NCI-H146 treated with DMSO at 0.1 percent for 48 hours (cell line): ENCODE results near the gene LRRC8A.
"Not testable (repeated sequence)": the region's sequence is repeated elsewhere in the genome, so short reads cannot be mapped to it uniquely, and the experiment has no call there.

ENCODE experiments used
- DNase-seq: peaks from one replicate; lab custom pipeline; 2025; ENCODE audit not compliant: unreplicated experiment; lab: John Stamatoyannopoulos, UW

LRRC8A gene

DNA sequence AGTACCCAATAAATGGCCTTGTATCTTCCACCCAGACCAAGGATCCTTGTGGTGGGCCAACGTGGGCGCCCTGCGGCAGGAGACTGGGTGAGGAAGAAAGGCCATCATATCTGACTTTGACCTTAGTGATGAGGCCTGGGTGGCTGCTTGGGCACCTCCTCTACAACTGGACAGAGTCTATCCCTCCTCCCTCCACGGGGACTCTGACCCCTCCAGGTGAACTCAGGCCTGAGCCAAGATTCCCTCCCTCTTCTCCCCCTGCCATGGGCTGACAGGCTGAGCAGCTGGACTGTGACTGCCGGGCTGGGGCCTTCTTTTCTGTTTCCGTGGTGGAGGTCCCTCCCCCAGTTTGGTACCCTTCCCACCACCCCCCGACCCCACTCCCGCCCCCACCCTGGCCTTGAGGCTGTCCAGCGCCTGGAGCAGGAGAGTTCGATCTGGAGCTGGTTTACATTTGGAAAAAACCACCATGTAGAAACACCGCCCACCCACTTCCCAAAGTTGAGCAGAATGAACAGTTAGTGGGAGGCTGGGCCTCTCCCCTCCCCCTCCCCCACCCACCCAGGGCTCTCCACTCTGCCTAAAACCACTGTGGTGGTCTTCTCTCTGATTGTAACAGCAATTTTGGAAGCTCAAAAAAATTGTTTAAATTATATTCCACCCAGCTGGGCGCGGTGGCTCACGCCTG is 37.6 kb downstream of the LRRC8A start:
- DNase-seq: no peak

DNA sequence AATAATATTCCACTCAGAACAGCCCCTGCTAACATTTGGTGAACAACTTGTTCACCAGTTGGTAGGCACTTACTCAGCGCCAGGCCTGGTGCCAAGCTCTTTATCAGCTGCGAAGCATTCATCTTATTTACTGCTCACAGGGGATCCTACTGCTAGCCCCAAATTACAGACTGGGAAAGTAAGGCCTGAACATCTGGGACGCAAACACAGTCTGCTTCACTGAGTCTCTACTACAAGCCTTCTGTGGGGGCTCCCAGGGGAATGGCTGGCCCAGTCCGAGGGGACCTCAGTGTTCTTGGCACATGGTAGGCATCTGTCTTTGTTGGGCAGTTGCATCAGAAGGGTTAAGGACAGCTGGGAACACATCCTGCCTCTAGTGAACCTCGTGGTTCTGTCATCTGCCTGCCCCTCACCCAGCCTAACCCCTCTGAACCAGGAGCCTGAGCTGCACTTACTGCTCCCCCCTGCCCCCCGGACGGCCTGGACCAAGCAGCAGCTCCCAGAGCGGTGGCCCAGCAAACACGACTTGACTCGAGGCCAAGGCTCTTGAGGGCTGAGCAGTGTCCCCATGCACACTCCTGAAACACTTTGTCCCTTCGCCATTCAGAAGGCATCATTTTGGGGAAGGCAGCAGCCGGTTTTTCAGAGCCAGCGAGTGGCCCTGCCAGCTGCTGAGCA is 38.6 kb downstream of the LRRC8A start, which contains the start of gene PHYHD1:
Gene PHYHD1, plus strand, starts transcription at position 602 of the 678 bp plus-strand sequence. CDS start 1,342 bp downstream, outside the sequence.
- DNase-seq: no peak

- DNase-seq: no peak
Measured at GRCh38 chr9:128921881-128922763, 40.2 kb downstream of the LRRC8A start.

DNA sequence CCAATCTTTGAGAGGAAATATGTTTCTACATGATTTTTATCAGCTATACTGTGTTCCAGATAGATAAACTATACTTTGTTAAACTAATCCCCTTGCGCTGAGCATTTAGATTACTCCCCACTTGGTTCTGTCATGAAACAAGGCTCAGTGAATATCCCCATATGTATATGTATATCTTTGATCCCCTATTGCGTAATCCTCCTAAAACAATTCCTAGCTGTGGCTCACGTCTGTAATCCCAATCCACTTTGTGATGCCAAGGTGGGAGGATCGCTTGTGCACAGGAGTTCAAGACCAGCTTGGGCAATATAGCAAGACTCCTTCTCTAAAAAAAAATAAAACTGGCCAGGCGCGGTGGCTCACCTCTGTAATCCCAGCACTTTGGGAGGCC is 41.6 kb downstream of the LRRC8A start:
- DNase-seq: no peak

DNA sequence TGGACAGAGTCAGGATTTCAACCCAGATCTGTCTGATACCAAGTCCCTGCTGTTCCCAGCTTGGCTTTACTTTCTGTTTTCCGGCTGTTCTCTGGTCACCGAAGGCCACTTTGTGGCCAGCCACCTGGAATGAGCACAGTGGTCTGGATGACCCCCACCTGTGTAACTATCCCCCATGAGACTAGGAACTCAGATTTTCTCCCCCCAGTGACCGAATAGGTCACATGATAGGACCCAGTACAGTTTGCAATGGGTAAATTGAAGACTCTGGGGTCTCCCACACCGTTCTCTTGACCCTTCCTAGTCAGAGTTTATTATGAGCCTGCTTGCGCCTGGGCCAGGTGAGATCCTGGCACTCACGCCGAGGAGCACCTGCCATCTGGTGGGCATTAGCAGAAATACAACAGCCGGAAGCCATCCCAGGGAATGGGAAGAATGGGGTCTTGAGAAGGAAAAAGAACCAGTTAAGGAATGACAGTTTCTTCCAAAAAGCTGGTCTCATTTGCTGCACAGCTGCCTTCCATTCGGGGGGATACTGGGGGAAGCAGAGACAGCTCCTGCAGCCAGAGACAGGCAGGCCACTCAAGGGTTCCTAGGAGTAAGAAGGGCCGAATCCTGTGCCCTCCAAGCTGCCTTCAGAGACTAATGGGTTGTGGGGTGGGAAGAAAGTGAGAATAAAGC is 45.9 kb downstream of the LRRC8A start:
- peak; percentile 10 for DNase-seq

DNA sequence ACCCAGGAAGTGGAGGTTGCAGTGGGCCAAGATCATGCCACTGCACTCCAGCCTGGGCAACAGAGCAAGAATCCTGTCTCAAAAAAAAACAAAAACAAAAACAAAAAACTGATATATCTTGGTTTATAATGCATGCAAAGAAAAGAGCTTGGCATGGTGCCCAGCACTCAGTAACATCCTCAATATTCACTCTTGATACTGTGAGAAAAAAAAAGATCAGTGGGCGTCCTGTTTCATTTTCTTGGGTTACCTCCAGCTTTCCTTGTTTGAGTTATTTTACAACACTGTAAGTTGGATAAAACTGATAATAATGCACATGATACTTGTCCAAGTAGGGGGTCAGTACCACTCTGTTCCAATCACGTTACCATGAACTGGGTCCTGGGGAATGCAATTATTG is 46.7 kb downstream of the LRRC8A start:
- DNase-seq: no peak

- DNase-seq: no peak
Measured at GRCh38 chr9:128929560-128929959, 47.6 kb downstream of the LRRC8A start.

DNA sequence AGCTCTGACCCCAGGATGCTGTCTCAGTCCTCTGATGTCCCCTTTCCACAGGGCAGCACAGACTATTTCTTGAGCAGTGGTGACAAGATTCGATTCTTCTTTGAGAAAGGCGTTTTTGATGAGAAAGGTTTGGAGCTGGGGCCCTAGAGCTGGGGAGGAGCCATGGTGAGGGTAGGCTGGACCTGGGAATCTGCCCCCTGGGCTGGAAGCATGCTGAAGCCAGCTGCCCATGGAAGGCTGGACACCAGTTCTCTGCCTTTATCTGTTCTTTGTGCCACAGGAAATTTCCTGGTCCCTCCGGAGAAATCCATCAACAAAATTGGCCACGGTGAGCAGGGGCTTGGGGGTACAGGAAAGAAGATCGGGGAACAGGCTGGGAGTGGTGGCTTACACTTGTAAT is 51.8 kb downstream of the LRRC8A start:
- DNase-seq: no peak

GRCh38 chr9:128936171-128936865 is 54.4 kb downstream of the LRRC8A start:
- no peak for DNase-seq

- DNase-seq: no peak
Measured at GRCh38 chr9:128937310-128938165, 55.6 kb downstream of the LRRC8A start.

- no peak for DNase-seq
Measured at GRCh38 chr9:128940271-128940921, 58.5 kb downstream of the LRRC8A start.

DNA sequence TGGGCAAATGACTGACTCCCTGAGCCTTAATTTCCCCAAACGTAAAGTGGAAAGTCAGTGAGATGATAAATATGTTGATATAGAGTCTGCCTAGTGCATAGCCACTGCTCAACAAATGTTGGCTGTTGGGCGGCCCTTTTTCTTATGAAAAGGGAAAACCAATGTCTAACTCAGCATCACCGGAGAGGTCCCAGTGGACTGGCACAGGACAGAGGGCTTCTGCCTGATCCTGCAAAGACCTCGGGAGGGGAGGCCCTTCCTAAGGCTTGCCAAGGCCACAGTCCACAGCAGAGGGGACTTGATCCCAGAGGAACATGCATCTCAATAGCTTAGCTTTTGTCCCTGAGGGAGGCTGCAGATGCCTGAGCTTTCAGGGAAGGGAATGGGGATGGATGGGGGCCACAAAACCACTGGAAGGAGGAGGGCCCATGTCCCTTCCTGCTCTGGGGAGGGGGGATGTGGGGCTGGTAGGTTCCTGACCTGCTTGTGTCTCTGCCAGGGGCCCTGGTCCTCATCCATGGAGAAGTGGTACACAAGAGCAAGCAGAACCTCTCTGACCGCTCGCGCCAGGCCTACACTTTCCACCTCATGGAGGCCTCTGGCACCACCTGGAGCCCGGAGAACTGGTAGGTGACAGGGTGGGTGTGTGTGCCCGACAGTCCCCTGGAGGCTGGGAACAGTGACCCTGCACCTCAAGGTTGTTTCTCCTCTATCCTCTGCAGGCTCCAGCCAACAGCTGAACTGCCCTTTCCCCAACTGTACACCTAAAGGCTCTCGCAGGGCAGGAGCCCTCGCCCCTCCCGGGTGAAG is 59.2 kb downstream of the LRRC8A start:
- DNase-seq: no peak

DNA sequence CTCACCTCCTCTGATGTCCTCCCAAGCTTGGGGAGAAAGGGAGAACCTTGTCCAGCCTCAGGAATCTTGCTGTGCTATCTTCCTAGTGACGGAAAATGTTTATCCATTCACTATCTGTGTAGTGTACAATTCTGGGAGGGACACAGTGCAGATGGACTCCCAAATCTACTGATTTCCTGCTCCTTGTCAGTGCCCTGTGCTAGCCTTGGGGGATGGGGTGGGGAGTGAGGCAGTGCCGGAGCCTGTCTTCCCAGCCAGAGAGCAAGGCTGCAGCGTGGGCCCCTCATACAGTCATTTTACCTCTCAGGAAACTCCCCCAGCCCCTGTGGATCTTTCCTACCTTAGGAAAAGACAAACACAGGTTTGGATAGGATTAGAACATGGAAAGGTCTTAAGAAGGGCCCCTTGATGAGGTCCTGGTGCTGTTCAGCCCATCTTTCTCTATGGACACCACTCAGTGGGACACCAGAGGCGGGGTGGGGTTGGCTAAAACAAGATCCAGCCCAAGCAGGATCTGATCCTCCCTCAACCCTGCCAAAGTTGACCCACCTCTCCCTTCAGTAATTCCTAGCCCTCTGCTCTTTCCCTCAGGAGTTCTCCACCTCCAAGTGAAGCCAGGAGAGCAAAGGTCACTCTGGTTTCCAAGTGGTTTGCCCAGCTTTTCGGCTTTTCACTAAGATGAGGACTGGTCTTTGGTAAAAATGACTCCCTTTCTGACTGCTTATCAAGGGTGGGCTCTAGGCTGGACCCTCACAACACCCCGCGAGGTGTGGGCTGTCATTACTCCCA is 62.1 kb downstream of the LRRC8A start:
- DNase-seq: no peak

GRCh38 chr9:128944966-128945365 is 63.0 kb downstream of the LRRC8A start:
- not testable (repeated sequence) for DNase-seq

DNA sequence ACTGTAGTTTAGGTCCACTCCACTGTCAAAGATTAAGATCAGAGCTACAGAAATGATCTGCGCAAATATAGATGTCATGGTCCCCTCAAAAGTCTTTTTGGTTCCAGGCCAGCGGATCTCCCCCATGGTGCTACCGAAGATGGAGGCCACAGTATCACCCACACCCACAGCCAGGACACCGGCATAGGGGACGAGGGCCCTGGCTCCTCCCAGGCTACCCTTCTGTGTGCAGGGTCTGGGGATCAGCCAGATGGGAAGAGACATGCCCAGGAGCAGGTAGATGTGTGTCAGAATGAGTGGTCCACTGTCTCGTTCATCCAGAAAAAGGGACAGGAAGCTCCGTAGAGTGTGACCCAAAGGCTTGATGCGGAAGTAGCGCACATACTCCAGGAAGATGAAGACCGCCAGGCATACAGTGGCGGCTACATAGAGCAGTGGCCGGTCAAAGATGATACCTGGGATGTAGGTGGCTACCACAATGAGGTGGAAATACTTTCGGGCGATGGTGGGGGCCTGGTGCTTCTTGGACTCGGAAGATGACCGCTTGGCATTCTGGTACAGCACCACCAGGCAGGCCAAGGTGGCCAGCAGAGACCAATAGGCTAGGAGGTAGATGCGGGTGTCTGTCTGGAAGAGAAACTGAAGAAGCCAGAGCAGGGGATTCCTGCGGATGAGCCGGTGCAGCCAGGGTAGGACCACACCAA is 64.0 kb downstream of the LRRC8A start:
- DNase-seq: no peak

DNA sequence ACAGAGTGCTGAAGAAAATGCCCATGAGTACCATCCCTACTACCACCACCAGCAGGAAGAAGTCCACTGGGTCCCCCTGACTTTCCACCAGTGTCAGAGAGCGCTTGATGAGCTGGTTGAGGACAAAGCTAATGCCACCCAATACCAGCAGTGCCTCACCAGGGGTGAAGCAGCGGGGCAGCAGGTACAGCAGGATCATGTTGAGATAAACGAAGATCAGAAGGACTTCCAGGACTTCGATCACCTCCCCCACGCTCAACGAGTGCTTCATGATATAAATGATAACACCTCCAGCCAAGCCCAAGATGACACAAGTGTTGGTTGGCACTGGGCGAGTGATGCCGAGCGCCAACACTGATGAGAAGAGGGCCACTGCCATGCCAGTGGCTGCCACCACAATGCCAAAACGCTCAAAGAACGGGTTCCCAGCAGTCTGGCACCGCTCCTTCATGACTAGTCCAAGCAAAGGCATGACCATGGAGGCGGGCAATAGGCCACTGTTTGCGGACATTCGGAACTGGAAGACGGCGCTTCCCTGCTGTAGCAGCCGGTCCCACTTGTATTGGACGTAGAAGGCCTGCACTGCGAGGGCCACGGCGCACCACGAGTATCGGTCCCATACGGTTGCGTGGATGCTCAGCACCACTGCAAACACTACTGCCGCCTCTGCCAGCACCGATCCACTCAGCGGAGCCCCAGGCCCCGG is 64.8 kb downstream of the LRRC8A start:
- no peak for DNase-seq

- no peak for DNase-seq
Measured at GRCh38 chr9:128947277-128947526, 65.3 kb downstream of the LRRC8A start.
